ENCODE measurements around the gene DDX6. TPM values are rescaled to one million over a fixed set of nuclear protein-coding genes. Genes with fewer than 3 reads are reported as not detected.
A peak's percentile ranks its signal among the peaks of the same experiment; 100 is the strongest.

The DDX6 gene
- total and polyA plus RNA-seq, 10 of the 15 experiments (the other 5 are each of a cell fraction or from before 2014, with no cell fraction given) = 6.6 to 119 (median 48.8) TPM

GRCh38 chr11:118838905-118839553 lies 48.1 kb upstream of the DDX6 start (continued):
- TF ChIP-seq BCL11A (IDR thresholded peaks at IDR 0.05; ENCODE audit: low read depth, low read length) (peak; percentile 92), ZNF384 (IDR thresholded peaks at IDR 0.05; ENCODE audit: borderline replicate concordance, low read depth, low read length) (no peak), SREBF2 (IDR thresholded peaks at IDR 0.05; ENCODE audit: low read length) (no peak), KLF5 (IDR thresholded peaks at IDR 0.05; ENCODE audit: partially characterized antibody) (no peak), SMARCA5 (IDR thresholded peaks at IDR 0.05) (no peak), FOS (IDR thresholded peaks at IDR 0.05; ENCODE audit: borderline replicate concordance, extremely low read depth, insufficient read length) (no peak), GABPA (IDR thresholded peaks at IDR 0.05; ENCODE audit: low read depth) (no peak), NBN (IDR thresholded peaks at IDR 0.05) (peak; percentile 90; the same call in 1 of the 2 replicates), ZBTB33 (IDR thresholded peaks at IDR 0.05) (no peak), BACH1 (IDR thresholded peaks at IDR 0.05; ENCODE audit: borderline replicate concordance) (peak; percentile 51; the same call in 1 of the 2 replicates), IKZF2 (IDR thresholded peaks at IDR 0.05) (peak; percentile 98 to 99), RELA (IDR thresholded peaks at IDR 0.05; ENCODE audit: borderline replicate concordance, partially characterized antibody) (no peak), NR2C1 (IDR thresholded peaks at IDR 0.05) (no peak), NR2C2 (IDR thresholded peaks at IDR 0.05; ENCODE audit: borderline replicate concordance, control insufficient read depth, insufficient read length, low read depth) (no peak), TCF3 (IDR thresholded peaks at IDR 0.05; ENCODE audit: borderline replicate concordance, insufficient read depth, low read depth, low read length) (no peak), BCL3 (IDR thresholded peaks at IDR 0.05; ENCODE audit: borderline replicate concordance, insufficient read depth, low read depth, low read length, poor library complexity, severe bottlenecking) (peak; percentile 59), NFYB (IDR thresholded peaks at IDR 0.05; ENCODE audit: insufficient read depth, low read depth, low read length) (no peak), ZNF207 (IDR thresholded peaks at IDR 0.05; ENCODE audit: borderline replicate concordance) (0 out of 2 replicates have a peak, but pooled peaks have one; percentile 40), HDAC2 (IDR thresholded peaks at IDR 0.05) (no peak), SMC3 (IDR thresholded peaks at IDR 0.05; ENCODE audit: borderline replicate concordance, low read length) (no peak), RAD51 (IDR thresholded peaks at IDR 0.05) (0 out of 2 replicates have a peak, but pooled peaks have one; percentile 28), SRF (IDR thresholded peaks at IDR 0.05; ENCODE audit: low read depth in 2 of 2, low read length in 2 of 2) (peak in 1 of 2 experiments; percentile 52; a peak in 1 of 4 replicates), SMAD5 (IDR thresholded peaks at IDR 0.05; ENCODE audit: low read depth) (no peak), IRF4 (IDR thresholded peaks at IDR 0.05; ENCODE audit: low read depth, low read length) (peak; percentile 96), BHLHE40 (IDR thresholded peaks at IDR 0.05; ENCODE audit: borderline replicate concordance in 1 of 2, low read depth in 2 of 2, low read length in 1 of 2) (0 out of 4 replicates have a peak, but pooled peaks have one; percentile 32 to 44), EED (IDR thresholded peaks at IDR 0.05; ENCODE audit: low read depth) (peak; percentile 97), SUPT20H (IDR thresholded peaks at IDR 0.05; ENCODE audit: borderline replicate concordance, control insufficient read depth, low read depth, low read length) (no peak), EZH2 (IDR thresholded peaks at IDR 0.05; ENCODE audit: borderline replicate concordance, control insufficient read depth, low read depth, low read length) (no peak), MAX (IDR thresholded peaks at IDR 0.05; ENCODE audit: low read depth, low read length) (no peak)
